K562 (cell line): ENCODE results near the gene NT5DC4. TPM values are rescaled to one million over a fixed set of nuclear protein-coding genes. Genes with fewer than 3 reads are reported as not detected.

Experiments used
- ARID1B ChIP-seq: fragments of 450-650 bp; IDR thresholded peaks from 2 replicates; pipeline ENCODE4 v1.6.1; 2016; ENCODE audit warnings: antibody characterized with exemption, mild to moderate bottlenecking, inconsistent platforms
- CBFA2T3 ChIP-seq: fragments of 450-650 bp; IDR thresholded peaks from 2 replicates; pipeline ENCODE4 v1.6.1; 2017
- CBFB ChIP-seq: sonication (generic); formaldehyde crosslinking; IDR thresholded peaks from 2 replicates; pipeline ENCODE4 v1.4.0; 2020; ENCODE audit warnings: mild to moderate bottlenecking, missing genetic modification reagents
- FUS ChIP-seq: fragments of 200-400 bp; formaldehyde crosslinking; optimal IDR thresholded peaks from 2 replicates; pipeline ENCODE3; 2017; ENCODE audit warnings: low read depth, low read length
- HNRNPUL1 ChIP-seq: fragments of 200-400 bp; formaldehyde crosslinking; IDR thresholded peaks from 2 replicates; pipeline ENCODE4 v1.6.1; 2017; ENCODE audit warnings: low read length
- ILK ChIP-seq: fragments of 450-650 bp; IDR thresholded peaks from 2 replicates; pipeline ENCODE4 v1.6.1; 2016; ENCODE audit warnings: missing genetic modification characterization, low read depth, mild to moderate bottlenecking, missing compliant biosample characterization, moderate library complexity, borderline replicate concordance
- LCOR ChIP-seq: sonication (generic); formaldehyde crosslinking; IDR thresholded peaks from 2 replicates; pipeline ENCODE4 v1.8.0; 2022; ENCODE audit warnings: mild to moderate bottlenecking, missing genetic modification reagents
- NFATC3 ChIP-seq: fragments of 450-650 bp; IDR thresholded peaks from 2 replicates; pipeline ENCODE4 v1.6.1; 2017; ENCODE audit warnings: mild to moderate bottlenecking
- PML ChIP-seq: IDR thresholded peaks from 2 replicates; pipeline ENCODE4 v1.6.1; 2012; ENCODE audit warnings: low read length, inconsistent platforms
- SIX5 ChIP-seq, 2 experiments: IDR thresholded peaks; 2 replicates each; pipeline ENCODE4 v1.6.1; 2011; ENCODE audit warnings: low read length in 2 of 2, borderline replicate concordance in 1 of 2, low read depth in 1 of 2, mild to moderate bottlenecking in 1 of 2, moderate library complexity in 1 of 2; ENCODE audit not compliant: insufficient read depth in 1 of 2
- TBP ChIP-seq: optimal IDR thresholded peaks from 2 replicates; pipeline ENCODE3; 2011; ENCODE audit warnings: low read depth, low read length, improper control_type of control experiment
- TCF3 ChIP-seq: sonication (generic); formaldehyde crosslinking; IDR thresholded peaks from 2 replicates; pipeline ENCODE4 v1.4.0; 2020; ENCODE audit warnings: mild to moderate bottlenecking, missing genetic modification reagents
- TCFL5 ChIP-seq: fragments of 250-450 bp; sonication (Bioruptor Pico); conservative IDR thresholded peaks from 2 replicates; pipeline ENCODE4 v1.6.1; 2021; ENCODE audit warnings: mild to moderate bottlenecking, moderate library complexity, matching md5 sums
- XRCC3 ChIP-seq: fragments of 450-650 bp; IDR thresholded peaks from 2 replicates; pipeline ENCODE4 v1.6.1; 2017; ENCODE audit warnings: mild to moderate bottlenecking, moderate library complexity
- ZNF274 ChIP-seq: IDR thresholded peaks from 2 replicates; pipeline ENCODE4 v1.6.1; 2011; ENCODE audit warnings: low read depth, mild to moderate bottlenecking, low read length, moderate library complexity, borderline replicate concordance
- ZNF408 ChIP-seq: fragments of 250-450 bp; sonication (Bioruptor Pico); IDR thresholded peaks from 2 replicates; pipeline ENCODE4 v1.4.0; 2020; ENCODE audit warnings: low read depth, mild to moderate bottlenecking, moderate library complexity
- ZNF41 ChIP-seq: fragments of 250-450 bp; sonication (Bioruptor Pico); conservative IDR thresholded peaks from 2 replicates; pipeline ENCODE4 v1.4.0; 2020; ENCODE audit warnings: mild to moderate bottlenecking
- ZNF444 ChIP-seq: fragments of 250-450 bp; sonication (Bioruptor Pico); IDR thresholded peaks from 2 replicates; pipeline ENCODE4 v1.4.0; 2020; ENCODE audit warnings: mild to moderate bottlenecking, moderate library complexity
- ZNF586 ChIP-seq: fragments of 450-650 bp; formaldehyde crosslinking; conservative IDR thresholded peaks from 2 replicates; pipeline ENCODE4 v1.4.0; 2020; ENCODE audit warnings: mild to moderate bottlenecking, moderate library complexity
- ZNF764 ChIP-seq: fragments of 250-450 bp; sonication (Bioruptor Pico); IDR thresholded peaks from 2 replicates; pipeline ENCODE4 v1.4.0; 2020; ENCODE audit warnings: low read depth, mild to moderate bottlenecking, moderate library complexity
- ZSCAN29 ChIP-seq: fragments of 450-650 bp; IDR thresholded peaks from 2 replicates; pipeline ENCODE4 v1.6.1; 2017
- polyA plus RNA-seq, 8 experiments: library from polyadenylated mRNA; depleted of rRNA in 4 of 8; stranded (reverse) in 5 of 8; unstranded in 3 of 8; fragments of >200 nt; fragmentation: Nextera tagmentation in 2 of 8; fragmentation: Illumina TruSeq in 1 of 8; extraction: Ambion mirVana in 2 of 8; extraction: Trizol in 1 of 8; gene quantifications; 2 replicates each; pipeline versions ENCODE4 v1.2.1 to v1.2.3, GENCODE V29; 2011 to 2014; ENCODE audit warnings: inconsistent platforms in 1 of 8, missing spikeins in 1 of 8
- total RNA-seq, 7 experiments: library from RNA; depleted of rRNA in 6 of 7; stranded (reverse); fragments of >200 nt in 6 of 7; fragmentation: Illumina TruSeq in 2 of 7; extraction: Trizol in 2 of 7; gene quantifications; 2 replicates each; pipeline versions ENCODE4 v1.2.1 to v1.2.3, GENCODE V29; 2011 to 2021; ENCODE audit warnings: low replicate concordance in 1 of 7
- TF ChIP-seq, protein P1 (sequence below): IDR thresholded peaks from 3 replicates; pipeline ENCODE4 v1.6.1; 2011; ENCODE audit warnings: borderline replicate concordance, mild to moderate bottlenecking; ENCODE audit not compliant: insufficient read length, insufficient read depth
- TF ChIP-seq, protein P2 (sequence below): sonication (generic); IDR thresholded peaks from 2 replicates; pipeline ENCODE4 v1.6.1; 2016
- TF ChIP-seq, protein P3 (sequence below): sonication (generic); formaldehyde crosslinking; IDR thresholded peaks from 2 replicates; pipeline ENCODE4 v1.8.1; 2023; ENCODE audit warnings: mild to moderate bottlenecking, missing genetic modification reagents
- TF ChIP-seq, protein P4 (sequence below): sonication (generic); formaldehyde crosslinking; IDR thresholded peaks from 2 replicates; pipeline ENCODE4 v1.8.0; 2022; ENCODE audit warnings: missing genetic modification reagents, mild to moderate bottlenecking, moderate library complexity, borderline replicate concordance
- TF ChIP-seq, protein P5 (sequence below): fragments of 450-650 bp; conservative IDR thresholded peaks from 2 replicates; pipeline ENCODE4 v1.6.1; 2016; ENCODE audit warnings: missing genetic modification characterization, low read depth, mild to moderate bottlenecking, missing compliant biosample characterization, moderate library complexity

The NT5DC4 gene
- total and polyA plus RNA-seq, 9 of the 15 experiments (the other 6 are each of a cell fraction or from before 2014, with no cell fraction given), result 0.44 to 6.9 (median 2.5) TPM

DNA sequence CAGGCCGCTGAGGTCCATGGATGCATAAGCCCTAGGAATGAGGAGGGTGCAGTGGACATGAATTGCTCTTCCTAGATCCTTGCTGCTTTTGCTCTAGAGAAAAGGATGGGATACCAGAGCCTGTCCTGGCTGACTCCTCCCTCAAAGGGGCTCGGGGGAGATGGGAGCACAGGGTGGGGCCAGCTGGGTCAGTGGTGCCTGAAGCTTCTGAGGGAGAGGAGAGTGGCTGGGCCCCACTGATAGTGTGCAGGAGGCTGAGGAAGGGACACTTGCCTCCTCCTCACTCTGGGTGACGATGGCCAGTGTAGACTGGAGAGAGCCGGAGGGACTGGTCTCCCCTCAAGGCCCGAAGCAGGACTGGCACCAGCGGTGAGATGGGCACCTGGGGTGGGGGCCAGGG lies at the start of gene NT5DC4 (continued):
- TF ChIP-seq, protein P1, sequence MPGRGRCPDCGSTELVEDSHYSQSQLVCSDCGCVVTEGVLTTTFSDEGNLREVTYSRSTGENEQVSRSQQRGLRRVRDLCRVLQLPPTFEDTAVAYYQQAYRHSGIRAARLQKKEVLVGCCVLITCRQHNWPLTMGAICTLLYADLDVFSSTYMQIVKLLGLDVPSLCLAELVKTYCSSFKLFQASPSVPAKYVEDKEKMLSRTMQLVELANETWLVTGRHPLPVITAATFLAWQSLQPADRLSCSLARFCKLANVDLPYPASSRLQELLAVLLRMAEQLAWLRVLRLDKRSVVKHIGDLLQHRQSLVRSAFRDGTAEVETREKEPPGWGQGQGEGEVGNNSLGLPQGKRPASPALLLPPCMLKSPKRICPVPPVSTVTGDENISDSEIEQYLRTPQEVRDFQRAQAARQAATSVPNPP, result no peak
- TF ChIP-seq, protein P2, sequence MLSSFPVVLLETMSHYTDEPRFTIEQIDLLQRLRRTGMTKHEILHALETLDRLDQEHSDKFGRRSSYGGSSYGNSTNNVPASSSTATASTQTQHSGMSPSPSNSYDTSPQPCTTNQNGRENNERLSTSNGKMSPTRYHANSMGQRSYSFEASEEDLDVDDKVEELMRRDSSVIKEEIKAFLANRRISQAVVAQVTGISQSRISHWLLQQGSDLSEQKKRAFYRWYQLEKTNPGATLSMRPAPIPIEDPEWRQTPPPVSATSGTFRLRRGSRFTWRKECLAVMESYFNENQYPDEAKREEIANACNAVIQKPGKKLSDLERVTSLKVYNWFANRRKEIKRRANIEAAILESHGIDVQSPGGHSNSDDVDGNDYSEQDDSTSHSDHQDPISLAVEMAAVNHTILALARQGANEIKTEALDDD, result no peak
- TF ChIP-seq NFATC3, result no peak
- TF ChIP-seq ZNF586 (CRISPR knock-in tag), result no peak
- TF ChIP-seq TBP, result peak; percentile 20
- no peak for TF ChIP-seq ZNF764 (CRISPR knock-in tag)
- TF ChIP-seq, protein P3, sequence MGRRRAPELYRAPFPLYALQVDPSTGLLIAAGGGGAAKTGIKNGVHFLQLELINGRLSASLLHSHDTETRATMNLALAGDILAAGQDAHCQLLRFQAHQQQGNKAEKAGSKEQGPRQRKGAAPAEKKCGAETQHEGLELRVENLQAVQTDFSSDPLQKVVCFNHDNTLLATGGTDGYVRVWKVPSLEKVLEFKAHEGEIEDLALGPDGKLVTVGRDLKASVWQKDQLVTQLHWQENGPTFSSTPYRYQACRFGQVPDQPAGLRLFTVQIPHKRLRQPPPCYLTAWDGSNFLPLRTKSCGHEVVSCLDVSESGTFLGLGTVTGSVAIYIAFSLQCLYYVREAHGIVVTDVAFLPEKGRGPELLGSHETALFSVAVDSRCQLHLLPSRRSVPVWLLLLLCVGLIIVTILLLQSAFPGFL (CRISPR knock-in tag), result no peak
- TF ChIP-seq ZNF408 (CRISPR knock-in tag), result no peak
- TF ChIP-seq LCOR, result no peak
- no peak for TF ChIP-seq PML
- TF ChIP-seq, protein P4, sequence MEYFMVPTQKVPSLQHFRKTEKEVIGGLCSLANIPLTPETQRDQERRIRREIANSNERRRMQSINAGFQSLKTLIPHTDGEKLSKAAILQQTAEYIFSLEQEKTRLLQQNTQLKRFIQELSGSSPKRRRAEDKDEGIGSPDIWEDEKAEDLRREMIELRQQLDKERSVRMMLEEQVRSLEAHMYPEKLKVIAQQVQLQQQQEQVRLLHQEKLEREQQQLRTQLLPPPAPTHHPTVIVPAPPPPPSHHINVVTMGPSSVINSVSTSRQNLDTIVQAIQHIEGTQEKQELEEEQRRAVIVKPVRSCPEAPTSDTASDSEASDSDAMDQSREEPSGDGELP (CRISPR knock-in tag), result peak; percentile 52; the same call in 1 of the 2 replicates
- peak; percentile 50; the same call in 1 of the 2 replicates for TF ChIP-seq TCF3 (CRISPR knock-in tag)
- peak; percentile 45; the same call in 1 of the 2 replicates for TF ChIP-seq ARID1B
- TF ChIP-seq ZNF41 (CRISPR knock-in tag), result no peak
- TF ChIP-seq CBFB (CRISPR knock-in tag), result no peak
- no peak for TF ChIP-seq FUS
- no peak for TF ChIP-seq HNRNPUL1
- no peak for TF ChIP-seq ZNF444 (CRISPR knock-in tag)
- TF ChIP-seq ZSCAN29, result peak; percentile 74; the same call in 1 of the 2 replicates
- peak; percentile 65 for TF ChIP-seq CBFA2T3
- TF ChIP-seq TCFL5 (CRISPR knock-in tag), result no peak
- no peak for TF ChIP-seq SIX5 (IDR thresholded peaks at IDR 0.05; ENCODE audit: borderline replicate concordance in 1 of 2, insufficient read depth in 1 of 2, low read depth in 1 of 2, low read length in 2 of 2)
- no peak for TF ChIP-seq ILK
- TF ChIP-seq ZNF274, result no peak
- TF ChIP-seq, protein P5, sequence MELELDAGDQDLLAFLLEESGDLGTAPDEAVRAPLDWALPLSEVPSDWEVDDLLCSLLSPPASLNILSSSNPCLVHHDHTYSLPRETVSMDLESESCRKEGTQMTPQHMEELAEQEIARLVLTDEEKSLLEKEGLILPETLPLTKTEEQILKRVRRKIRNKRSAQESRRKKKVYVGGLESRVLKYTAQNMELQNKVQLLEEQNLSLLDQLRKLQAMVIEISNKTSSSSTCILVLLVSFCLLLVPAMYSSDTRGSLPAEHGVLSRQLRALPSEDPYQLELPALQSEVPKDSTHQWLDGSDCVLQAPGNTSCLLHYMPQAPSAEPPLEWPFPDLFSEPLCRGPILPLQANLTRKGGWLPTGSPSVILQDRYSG, result no peak
- no peak for TF ChIP-seq XRCC3
